Gastrocnemius medialis (tissue), 4 donors: Measurements from ENCODE around the gene MEGF11. TPM values are rescaled to one million over a fixed set of nuclear protein-coding genes. Genes with fewer than 3 reads are reported as not detected.

ENCODE experiments used
- ATAC-seq, 2 donors: fragments of 150-250 bp; one replicate each; pipeline ENCODE4 v1.9.1; 2016
- DNase-seq, 2 donors: peaks; one replicate each; pipeline ENCODE4 v3.0.0-alpha.2; 2019
- H3K27ac ChIP-seq, 4 donors: fragments of 200-600 bp; sonication (generic); 1 replicate in 1 of 4; 2 replicates in 3 of 4; pipeline ENCODE4 v1.5.1; 2016 to 2018; ENCODE audit warnings: mild to moderate bottlenecking in 2 of 4, moderate library complexity in 1 of 4
- H3K27me3 ChIP-seq, 3 donors: fragments of 200-600 bp; sonication (generic) in 2 of 3; 1 replicate in 1 of 3; 2 replicates in 2 of 3; pipeline versions ENCODE4 v1.5.1 to v1.6.0; 2016 to 2019; ENCODE audit warnings: mild to moderate bottlenecking in 1 of 3, moderate library complexity in 1 of 3
- H3K36me3 ChIP-seq, 2 donors: fragments of 200-600 bp; sonication (generic) in 1 of 2; one replicate each; pipeline ENCODE4 v1.5.1; 2017 to 2018
- H3K4me1 ChIP-seq, 2 donors: fragments of 200-600 bp; sonication (generic) in 1 of 2; one replicate each; pipeline ENCODE4 v1.5.1; 2016 to 2017; ENCODE audit warnings: mild to moderate bottlenecking in 2 of 2
- H3K4me3 ChIP-seq, 4 donors: fragments of 200-600 bp; sonication (generic) in 3 of 4; 1 replicate in 1 of 4; 2 replicates in 3 of 4; pipeline ENCODE4 v1.5.1; 2016 to 2019; ENCODE audit warnings: mild to moderate bottlenecking in 2 of 4
- H3K9me3 ChIP-seq, 3 donors: fragments of 200-600 bp; sonication (generic) in 2 of 3; 1 replicate in 1 of 3; 2 replicates in 2 of 3; pipeline ENCODE4 v1.5.1; 2016 to 2019
- CTCF ChIP-seq, 5 experiments: fragments of 450-650 bp in 3 of 5; fragments of 200-600 bp in 2 of 5; sonication (generic) in 2 of 5; IDR thresholded peaks in 4 of 5; conservative IDR thresholded peaks in 1 of 5; 1 replicate in 4 of 5; 2 replicates in 1 of 5; pipeline ENCODE4 v1.5.1; 2016 to 2019; ENCODE audit warnings: antibody characterized with exemption in 5 of 5, mild to moderate bottlenecking in 3 of 5, moderate library complexity in 3 of 5
- POLR2A ChIP-seq, 2 donors: fragments of 450-650 bp; IDR thresholded peaks; one replicate each; pipeline ENCODE4 v1.6.1; 2017; ENCODE audit warnings: antibody characterized with exemption in 2 of 2, mild to moderate bottlenecking in 2 of 2, moderate library complexity in 2 of 2
- in situ Hi-C, 4 donors: fragments of 200-750 bp; cut with MboI; loops; one replicate each; pipeline versions ENCODE4 v1.15.0 to v1.8.0; 2017; ENCODE audit warnings: low sequenced_read_pairs in 4 of 4
- intact Hi-C: fragments of 100-400 bp; cut with DNase I; formaldehyde crosslinking; loops from one replicate; pipeline ENCODE4 v1.15.1; 2023; ENCODE audit warnings: low total_unique reads
- total RNA-seq, 4 donors: library from RNA; depleted of rRNA; stranded (reverse); fragments of >200 nt; gene quantifications; one replicate each; pipeline versions ENCODE4 v1.1.0 to v1.2.3, GENCODE V29; 2016

Gene MEGF11
- total RNA-seq, 4 donors from 2014 or later: not detected

GRCh38 chr15:66136948-66137347, 116.6 kb downstream of the MEGF11 start:
- in situ Hi-C loops: no loop called here
- H3K9me3 ChIP-seq: no peaks in the 10 kb centered on the region
- H3K4me1 ChIP-seq: peaks cover 0 to 14% of the 10 kb centered on the region in 2 donors
- ATAC-seq: no peak
- H3K27ac ChIP-seq: no peak overlapping the region
- no peak for DNase-seq
- TF ChIP-seq CTCF (IDR thresholded peaks at IDR 0.05 in 4 of 5, conservative IDR thresholded peaks at IDR 0.05 in 1 of 5): no peak
- TF ChIP-seq POLR2A (IDR thresholded peaks at IDR 0.05): no peak
- no peaks in the 10 kb centered on the region for H3K36me3 ChIP-seq
- no peaks in the 10 kb centered on the region for H3K27me3 ChIP-seq
- H3K4me3 ChIP-seq: no peak overlapping the region
- intact Hi-C loops: no loop called here

DNA sequence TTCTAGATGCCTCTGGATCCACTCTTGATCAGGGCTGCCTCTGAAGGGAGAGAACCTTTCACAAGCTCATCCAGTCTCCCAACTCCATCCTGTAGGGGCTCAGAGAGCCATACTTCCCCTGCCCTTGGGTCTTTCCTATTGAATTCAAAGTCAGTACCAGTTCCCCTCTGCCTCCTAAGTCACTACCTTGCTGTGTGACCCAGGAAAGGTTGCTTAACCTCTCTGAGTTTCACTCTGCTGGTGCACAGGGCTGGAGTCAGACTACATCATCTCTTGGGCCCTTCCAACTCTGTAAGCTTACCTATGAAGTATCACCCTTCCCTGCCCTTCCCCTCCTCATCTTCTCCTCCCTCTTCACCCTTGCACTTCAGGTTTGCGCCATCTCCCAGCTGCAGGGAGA, 117.9 kb downstream of the MEGF11 start:
- DNase-seq (no peak), ATAC-seq (no peak)
- Histone ChIP-seq H3K4me3 (no peak overlapping the region), H3K27ac (no peak overlapping the region), H3K36me3 (no peaks in the 10 kb centered on the region), H3K4me1 (peaks cover 0 to 9% of the 10 kb centered on the region in 2 donors), H3K27me3 (no peaks in the 10 kb centered on the region), H3K9me3 (no peaks in the 10 kb centered on the region)
- intact Hi-C loops: no loop called here
- in situ Hi-C loops: no loop called here
- TF ChIP-seq CTCF (IDR thresholded peaks at IDR 0.05 in 4 of 5, conservative IDR thresholded peaks at IDR 0.05 in 1 of 5): no peak
- no peak for TF ChIP-seq POLR2A (IDR thresholded peaks at IDR 0.05)

DNA sequence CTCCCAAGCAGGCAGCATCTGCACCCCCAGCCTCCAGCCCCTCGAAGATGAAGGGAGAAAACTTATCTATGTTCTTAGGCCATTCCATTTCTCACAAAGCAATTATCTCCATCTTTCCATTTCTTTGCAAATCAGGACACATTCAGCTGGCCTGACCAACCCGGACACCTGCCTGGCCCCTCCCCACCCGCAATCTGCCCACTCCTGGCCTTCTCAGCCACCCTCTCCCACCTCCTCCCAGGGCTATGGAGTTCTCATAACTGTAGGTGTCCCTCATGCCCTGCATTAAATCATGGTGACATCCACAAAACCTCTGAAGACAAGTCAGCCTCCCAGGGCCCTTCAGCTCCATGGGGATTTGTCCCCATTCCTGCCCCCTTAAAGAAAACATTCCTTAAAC, 119.3 kb downstream of the MEGF11 start:
- Histone ChIP-seq H3K27me3 (no peaks in the 10 kb centered on the region), H3K4me3 (no peak overlapping the region), H3K9me3 (no peaks in the 10 kb centered on the region), H3K4me1 (no peaks in the 10 kb centered on the region), H3K27ac (no peak overlapping the region), H3K36me3 (no peaks in the 10 kb centered on the region)
- TF ChIP-seq CTCF (IDR thresholded peaks at IDR 0.05 in 4 of 5, conservative IDR thresholded peaks at IDR 0.05 in 1 of 5): no peak
- ATAC-seq (no peak), DNase-seq (no peak)
- intact Hi-C loops: no loop called here
- in situ Hi-C loops: no loop called here

GRCh38 chr15:66133247-66133885, 120.2 kb downstream of the MEGF11 start:
- in situ Hi-C loops (no loop called here), intact Hi-C loops (no loop called here)
- ATAC-seq (no peak), DNase-seq (no peak)
- TF ChIP-seq POLR2A (IDR thresholded peaks at IDR 0.05): no peak
- no peak for TF ChIP-seq CTCF (IDR thresholded peaks at IDR 0.05 in 4 of 5, conservative IDR thresholded peaks at IDR 0.05 in 1 of 5)
- no peaks in the 10 kb centered on the region for H3K36me3 ChIP-seq
- H3K27ac ChIP-seq: no peak overlapping the region
- H3K9me3 ChIP-seq: no peaks in the 10 kb centered on the region
- H3K27me3 ChIP-seq: no peaks in the 10 kb centered on the region
- no peak overlapping the region for H3K4me3 ChIP-seq
- no peaks in the 10 kb centered on the region for H3K4me1 ChIP-seq

DNA sequence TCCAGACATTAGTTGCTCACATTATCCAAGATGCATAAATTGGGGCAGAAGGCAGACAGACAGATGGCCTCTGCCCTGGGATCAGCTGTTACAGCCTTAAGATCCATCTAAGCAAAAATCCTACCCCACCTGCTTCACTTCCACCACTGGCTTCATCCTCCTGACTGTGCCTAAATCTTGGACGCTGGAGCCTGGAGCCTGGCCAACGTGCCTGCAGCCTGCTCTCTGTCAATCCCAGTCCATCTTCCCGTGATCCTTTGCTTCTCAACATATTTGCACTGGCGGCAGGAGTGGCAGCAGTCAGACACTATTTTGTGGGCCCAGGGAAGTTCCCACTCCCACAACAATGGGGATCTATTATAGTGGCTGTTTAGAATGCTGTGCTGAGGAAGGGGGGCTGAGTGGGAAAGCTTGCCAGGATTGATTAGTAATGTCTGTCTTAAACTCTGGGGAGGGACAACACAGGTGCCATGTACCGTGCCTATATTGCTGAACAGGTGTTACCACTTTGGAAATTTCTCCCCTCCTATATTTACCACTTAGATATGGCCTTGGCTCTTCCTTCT, 121.2 kb downstream of the MEGF11 start:
- no peak for TF ChIP-seq POLR2A (IDR thresholded peaks at IDR 0.05)
- TF ChIP-seq CTCF (IDR thresholded peaks at IDR 0.05 in 4 of 5, conservative IDR thresholded peaks at IDR 0.05 in 1 of 5): no peak
- no peak overlapping the region for H3K4me3 ChIP-seq
- DNase-seq: no peak
- no peaks in the 10 kb centered on the region for H3K36me3 ChIP-seq
- H3K4me1 ChIP-seq: no peaks in the 10 kb centered on the region
- intact Hi-C loops: no loop called here
- ATAC-seq: no peak
- H3K9me3 ChIP-seq: no peaks in the 10 kb centered on the region
- in situ Hi-C loops: no loop called here
- no peak overlapping the region for H3K27ac ChIP-seq
- no peaks in the 10 kb centered on the region for H3K27me3 ChIP-seq
